Eye (tissue), 1 donor: ENCODE data around the gene GSK3A.
"Not testable (repeated sequence)": the region's sequence is repeated elsewhere in the genome, so short reads cannot be mapped to it uniquely, and the experiment has no call there.

Source experiments
- DNase-seq: peaks from one replicate; pipeline ENCODE4 v3.0.0-alpha.2; 2015

GSK3A gene

GRCh38 chr19:42268142-42268703, 25.8 kb upstream of the GSK3A start:
- DNase-seq, result peak; percentile 100

GRCh38 chr19:42267644-42268141, 25.3 kb upstream of the GSK3A start:
- no peak for DNase-seq

DNA sequence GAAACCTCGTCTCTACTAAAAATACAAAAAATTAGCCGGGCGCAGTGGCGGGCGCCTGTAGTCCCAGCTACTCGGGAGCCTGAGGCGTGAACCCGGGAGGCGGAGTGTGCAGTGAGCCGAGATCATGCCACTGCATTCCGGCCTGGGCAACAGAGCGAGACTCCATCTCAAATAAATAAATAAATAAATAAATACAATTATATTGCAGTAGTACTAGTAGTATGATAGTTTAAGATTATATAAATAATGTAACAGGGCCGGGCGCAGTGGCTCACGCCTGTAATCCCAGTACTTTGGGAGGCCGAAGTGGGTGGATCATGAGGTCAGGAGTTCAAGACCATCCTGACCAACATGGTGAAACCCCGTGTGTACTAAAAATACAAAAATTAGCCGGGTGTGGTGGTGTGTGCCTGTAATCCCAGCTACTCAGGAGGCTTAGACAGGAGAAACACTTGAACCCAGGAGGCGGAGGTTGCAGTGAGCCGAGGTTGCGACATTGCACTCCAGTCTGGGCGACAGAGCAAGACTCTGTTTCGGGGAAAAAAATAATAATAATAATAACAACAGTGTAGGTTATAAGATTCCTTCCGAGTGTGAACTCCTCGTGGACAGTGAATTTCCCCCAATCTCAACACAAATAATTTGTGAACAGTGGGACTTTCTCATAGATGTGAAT, 24.7 kb upstream of the GSK3A start:
- not testable (repeated sequence) for DNase-seq

DNA sequence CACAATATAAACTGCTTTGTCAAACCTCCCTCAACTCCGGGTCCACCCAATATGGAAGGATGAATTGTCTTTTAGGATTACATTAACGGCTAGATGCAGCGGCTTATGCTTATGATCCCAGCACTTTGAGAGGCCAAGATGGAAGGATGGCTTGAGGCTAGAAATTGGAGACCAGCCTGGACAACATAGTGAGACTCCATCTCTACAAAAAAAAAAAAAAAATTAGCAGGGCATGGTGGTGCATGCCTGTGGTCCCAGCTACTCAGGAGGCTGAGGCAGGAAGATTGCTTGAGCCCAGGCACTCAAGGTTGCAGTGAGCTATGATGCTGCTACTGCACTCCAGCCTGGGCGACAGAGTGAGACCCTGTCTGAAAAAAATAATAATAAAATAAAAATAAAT, 23.7 kb upstream of the GSK3A start:
- not testable (repeated sequence) for DNase-seq

GRCh38 chr19:42261763-42262162, 19.4 kb upstream of the GSK3A start:
- no peak for DNase-seq

GRCh38 chr19:42257842-42258241, 15.4 kb upstream of the GSK3A start:
- DNase-seq, result not testable (repeated sequence)

DNA sequence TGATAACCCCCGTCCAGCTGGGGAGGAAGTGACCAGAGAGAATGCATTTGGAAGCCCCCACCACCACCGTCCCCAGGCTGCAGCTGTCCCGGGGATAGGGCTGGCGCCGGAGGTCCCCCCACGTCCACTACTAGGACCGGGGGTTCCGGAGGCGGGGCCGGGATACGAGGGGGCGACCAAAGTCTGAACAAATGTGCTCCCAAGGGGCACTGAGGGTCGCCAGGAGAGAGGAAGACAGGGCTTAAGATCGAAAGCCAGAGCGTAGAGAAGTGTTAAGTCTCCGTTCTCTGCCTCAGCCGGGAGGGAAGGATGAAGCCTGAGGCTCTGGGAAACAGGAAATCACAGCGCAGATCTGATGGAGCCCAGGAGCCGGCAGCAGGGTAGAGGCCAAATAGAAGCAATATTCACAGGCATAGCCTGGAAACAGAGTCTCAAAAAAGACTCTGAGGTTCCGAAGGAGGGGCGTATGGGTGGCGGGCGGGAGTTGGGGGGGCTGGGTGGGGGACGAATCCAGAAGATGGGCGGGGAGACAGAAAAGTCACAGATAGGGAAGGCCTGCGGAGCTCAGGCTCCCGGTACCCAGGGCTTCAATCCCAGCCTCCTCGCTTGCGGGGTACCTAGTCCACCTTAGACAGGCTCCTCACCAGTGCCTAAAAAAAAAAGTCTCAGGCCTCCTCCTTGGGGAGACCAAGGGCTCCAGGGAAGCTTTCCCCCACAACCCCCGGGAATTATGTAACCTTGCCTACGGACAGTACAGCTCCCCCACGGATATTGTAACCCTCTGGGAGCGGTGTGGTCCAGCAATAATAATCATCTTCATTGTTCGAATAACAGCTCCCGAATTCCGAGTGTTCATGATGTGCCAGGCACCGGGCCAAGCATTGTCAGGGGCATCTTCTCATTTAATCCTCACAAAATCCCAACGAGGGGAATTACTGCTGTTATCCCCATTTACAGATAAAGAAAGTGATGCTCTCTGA, 13.7 kb upstream of the GSK3A start:
- peak; percentile 84 for DNase-seq

- DNase-seq, result peak; percentile 97
These were observed 12.7 kb upstream of the GSK3A start, which contains the start of gene ERF for GRCh38 chr19:42254850-42255765. ERF (minus strand) TSS chr19:42255128; CDS start chr19:42254999, 129 bp downstream.

- DNase-seq, result peak; percentile 92
These were observed 11.9 kb upstream of the GSK3A start for GRCh38 chr19:42254089-42254849.

- peak; percentile 90 for DNase-seq
These were observed 11.1 kb upstream of the GSK3A start for GRCh38 chr19:42253245-42254088.

DNA sequence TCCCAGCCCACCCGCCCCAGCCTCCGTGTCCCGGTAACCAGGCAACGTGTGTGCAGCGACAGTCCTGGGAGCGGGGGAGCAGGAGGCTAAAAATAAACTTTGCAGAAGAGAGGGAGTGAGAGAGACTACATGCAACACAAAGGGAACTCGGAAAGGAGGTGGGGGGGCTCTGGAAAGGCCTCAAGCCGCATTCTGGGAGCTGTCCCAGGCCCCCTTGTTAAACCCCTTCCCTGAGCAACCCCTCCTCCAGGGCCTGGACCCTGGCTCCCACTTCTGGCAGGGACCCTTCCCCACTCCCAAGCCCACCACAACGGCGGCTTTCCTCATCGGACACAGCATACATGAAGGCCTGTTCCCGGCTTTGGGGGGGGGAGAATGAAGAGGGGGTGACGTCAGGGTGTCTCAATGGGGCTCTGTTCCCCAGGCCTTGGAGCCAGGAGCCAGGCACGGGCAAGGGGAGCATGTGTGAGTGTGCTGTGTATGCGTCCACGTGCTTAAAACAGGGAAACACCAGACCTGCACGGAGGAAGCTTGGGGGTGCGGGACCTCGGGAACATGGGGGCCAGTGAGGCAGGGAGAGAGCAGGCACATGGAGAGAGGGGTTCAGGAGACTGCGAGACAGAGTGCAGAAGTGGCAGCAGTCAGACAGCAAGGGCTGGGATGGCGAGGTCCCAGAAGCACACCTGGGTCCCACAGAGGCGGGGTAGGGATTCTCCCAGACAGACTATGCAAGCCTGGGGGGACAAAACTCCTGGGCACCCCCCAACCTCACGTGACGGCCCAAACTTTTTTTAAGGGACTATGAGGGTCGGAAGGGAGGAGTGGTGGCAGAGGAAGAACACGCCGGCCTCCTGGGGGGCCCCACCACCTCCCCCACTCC, 10.2 kb upstream of the GSK3A start:
- DNase-seq, result peak; percentile 74

GRCh38 chr19:42251572-42252358, 9.4 kb upstream of the GSK3A start:
- peak; percentile 62 for DNase-seq

- DNase-seq, result peak; percentile 57
These were observed 8.5 kb upstream of the GSK3A start for GRCh38 chr19:42250666-42251531.

DNA sequence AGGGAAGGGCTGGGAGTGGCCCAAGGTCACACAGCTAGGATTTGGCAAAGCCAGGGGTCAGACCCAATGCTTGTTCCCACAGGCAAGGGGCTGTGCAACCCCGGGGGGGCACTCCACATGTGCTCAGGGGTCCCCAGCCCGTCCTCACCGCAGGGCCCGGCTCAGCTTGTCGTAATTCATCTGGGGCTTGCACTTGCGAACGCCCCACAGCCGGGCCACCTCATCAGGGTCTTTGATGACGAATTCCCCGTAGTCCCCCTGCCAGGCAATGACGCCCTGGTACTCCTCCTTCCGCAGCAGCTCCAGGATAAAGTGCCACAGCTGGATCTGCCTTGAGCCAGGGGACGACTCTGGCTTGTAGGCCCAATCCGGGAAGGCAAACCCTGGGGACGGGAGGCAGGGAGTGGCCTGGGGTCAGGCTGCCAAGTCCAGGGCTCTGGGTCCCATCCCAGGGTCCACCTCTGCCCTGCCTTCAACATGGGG, 7.8 kb upstream of the GSK3A start:
- peak; percentile 31 for DNase-seq

- DNase-seq, result no peak
These were observed 7.4 kb upstream of the GSK3A start for GRCh38 chr19:42249769-42250168.

DNA sequence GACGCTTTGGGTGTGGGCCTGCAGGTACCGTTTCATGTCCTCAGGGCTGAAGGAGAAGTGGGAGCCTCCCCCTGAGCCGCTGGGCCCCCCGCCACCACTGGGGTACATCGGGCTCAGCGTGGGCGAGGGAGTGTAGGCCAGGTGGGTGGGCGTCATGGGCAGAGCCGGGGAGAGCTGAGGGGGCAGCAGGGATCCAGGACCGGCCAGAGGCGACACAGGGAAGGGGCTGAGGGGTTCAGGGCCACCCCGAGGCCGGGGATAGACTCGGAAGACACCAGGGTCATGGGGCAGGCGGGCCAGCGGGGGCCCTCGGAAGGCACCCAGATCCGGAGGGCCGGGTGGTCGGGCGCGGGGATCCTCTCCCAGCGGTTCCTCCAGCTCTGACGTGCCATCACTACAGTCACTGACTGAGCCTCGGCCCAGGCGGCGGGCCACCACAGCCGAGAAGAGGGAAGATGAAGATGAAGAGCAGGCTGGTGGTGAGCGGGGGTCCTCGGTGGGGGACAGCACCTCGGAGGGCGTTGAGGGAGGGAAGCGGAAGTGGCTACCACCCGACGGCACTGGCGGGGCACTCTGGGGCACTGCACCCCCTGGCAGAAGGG, 6.8 kb upstream of the GSK3A start:
- no peak for DNase-seq
